Endodermal cell (in vitro differentiated cells): Measurements from ENCODE around the gene PLRG1. TPM values are rescaled to one million over a fixed set of nuclear protein-coding genes. Genes with fewer than 3 reads are reported as not detected.

Experiments
- DNase-seq: peaks from one replicate; pipeline ENCODE4 v3.0.0-alpha.2; 2017
- H3K27ac ChIP-seq: 2 replicates; pipeline ENCODE4 v1.5.1; 2013; ENCODE audit warnings: mild to moderate bottlenecking, low read depth, low read length, moderate library complexity
- H3K27me3 ChIP-seq: 2 replicates; pipeline ENCODE4 v1.6.1; 2013; ENCODE audit warnings: mild to moderate bottlenecking, low read length, moderate library complexity; ENCODE audit not compliant: insufficient read depth, control insufficient read depth, poor library complexity, severe bottlenecking
- H3K36me3 ChIP-seq: 2 replicates; pipeline ENCODE4 v1.7.0; 2013; ENCODE audit warnings: mild to moderate bottlenecking, low read length, moderate library complexity; ENCODE audit not compliant: control insufficient read depth, insufficient read depth
- H3K4me1 ChIP-seq: one replicate; pipeline ENCODE4 v1.7.0; 2013; ENCODE audit warnings: low read length; ENCODE audit not compliant: control insufficient read depth, insufficient read depth
- H3K4me3 ChIP-seq: 2 replicates; pipeline ENCODE4 v1.5.1; 2013; ENCODE audit warnings: mild to moderate bottlenecking, low read length, moderate library complexity
- H3K9ac ChIP-seq: 2 replicates; pipeline ENCODE4 v1.6.1; 2013; ENCODE audit warnings: mild to moderate bottlenecking, low read length, moderate library complexity; ENCODE audit not compliant: poor library complexity, severe bottlenecking; ENCODE audit errors: extremely low read depth
- H3K9me3 ChIP-seq: 2 replicates; pipeline ENCODE4 v1.6.1; 2013; ENCODE audit warnings: mild to moderate bottlenecking, low read length, moderate library complexity; ENCODE audit not compliant: control insufficient read depth
- H3K27ac Mint-ChIP-seq: 2 replicates; pipeline ENCODE4 v1.8.0; 2020; ENCODE audit warnings: mixed read lengths
- H3K27me3 Mint-ChIP-seq: 2 replicates; pipeline ENCODE4 v1.8.0; 2021; ENCODE audit warnings: mild to moderate bottlenecking, mixed read lengths; ENCODE audit not compliant: insufficient read depth
- H3K36me3 Mint-ChIP-seq: 2 replicates; pipeline ENCODE4 v1.8.0; 2020; ENCODE audit warnings: low read depth, mixed read lengths
- H3K4me1 Mint-ChIP-seq: 2 replicates; pipeline ENCODE4 v1.8.0; 2020; ENCODE audit warnings: mixed read lengths
- H3K4me3 Mint-ChIP-seq: 2 replicates; pipeline ENCODE4 v1.8.0; 2020; ENCODE audit warnings: mild to moderate bottlenecking, moderate library complexity, mixed read lengths
- H3K9me3 Mint-ChIP-seq: 2 replicates; pipeline ENCODE4 v1.8.0; 2020; ENCODE audit warnings: mild to moderate bottlenecking, mixed read lengths
- CTCF ChIP-seq: fragments of 200-600 bp; sonication (generic); conservative IDR thresholded peaks from 2 replicates; pipeline ENCODE4 v1.5.0; 2021; ENCODE audit warnings: antibody characterized with exemption, mild to moderate bottlenecking
- WGBS, 2 experiments: methylation state at CpG; one replicate each; pipeline versions ENCODE4 v1.1.5 to v1.1.7; 2013; ENCODE audit warnings: missing lambda C conversion rate in 2 of 2, mixed read lengths in 1 of 2; ENCODE audit not compliant: insufficient coverage in 1 of 2, insufficient read length in 1 of 2; 5-methylcytosine and 5-hydroxymethylcytosine counted together
- total RNA-seq, 2 donors: library from RNA; stranded (reverse); fragmentation: NEBNext Ultra II Directional in 1 of 2; extraction: Animal tissue kit (Norgen Biotek cat#: 25700) in 1 of 2; gene quantifications; 2 replicates in 1 of 2; 3 replicates in 1 of 2; pipeline ENCODE4 v1.2.1, GENCODE V29; 2021

PLRG1 gene
- total RNA-seq, 2 donors from 2014 or later: 132 to 235 TPM

- WGBS, 2 experiments: 95 to 96% methylated on average over 9 to 13 of the region's 13 CpGs
- H3K4me1 ChIP-seq: peaks cover 3% of the 10 kb centered on the region
- H3K9me3 ChIP-seq: no peaks in the 10 kb centered on the region
- no peaks in the 10 kb centered on the region for H3K9me3 Mint-ChIP-seq
- H3K27ac ChIP-seq: no peak overlapping the region
- H3K36me3 ChIP-seq: no peaks in the 10 kb centered on the region
- H3K4me3 Mint-ChIP-seq: no peak overlapping the region
- H3K27me3 ChIP-seq: no peaks in the 10 kb centered on the region
- H3K27ac Mint-ChIP-seq: no peak overlapping the region
- TF ChIP-seq CTCF: no peak
- DNase-seq: no peak
- no peak overlapping the region for H3K4me3 ChIP-seq
- H3K27me3 Mint-ChIP-seq: no peaks in the 10 kb centered on the region
- no peaks in the 10 kb centered on the region for H3K36me3 Mint-ChIP-seq
- H3K4me1 Mint-ChIP-seq: peaks cover 20% of the 10 kb centered on the region
- H3K9ac ChIP-seq: no peak overlapping the region
Observed at GRCh38 chr4:154586296-154587033, 36.3 kb upstream of the PLRG1 start.

GRCh38 chr4:154585369-154586018 lies 35.3 kb upstream of the PLRG1 start:
- no peaks in the 10 kb centered on the region for H3K36me3 Mint-ChIP-seq
- WGBS, 2 experiments: 94 to 97% methylated on average over 10 of the region's 10 CpGs
- no peak for TF ChIP-seq CTCF

GRCh38 chr4:154584259-154584658 lies 34.1 kb upstream of the PLRG1 start:
- DNase-seq: no peak
- H3K27me3 Mint-ChIP-seq: no peaks in the 10 kb centered on the region
- WGBS, 2 experiments: 92 to 93% methylated on average over 2 to 5 of the region's 5 CpGs
- Histone ChIP-seq H3K4me1 (peaks cover 3% of the 10 kb centered on the region), H3K27ac (no peak overlapping the region), H3K36me3 (no peaks in the 10 kb centered on the region), H3K27me3 (no peaks in the 10 kb centered on the region), H3K4me3 (no peak overlapping the region), H3K9me3 (no peaks in the 10 kb centered on the region), H3K9ac (no peak overlapping the region)
- H3K4me3 Mint-ChIP-seq: no peak overlapping the region
- no peak for TF ChIP-seq CTCF
- no peaks in the 10 kb centered on the region for H3K9me3 Mint-ChIP-seq
- H3K27ac Mint-ChIP-seq: no peak overlapping the region
- H3K36me3 Mint-ChIP-seq: no peaks in the 10 kb centered on the region
- H3K4me1 Mint-ChIP-seq: peaks cover 10% of the 10 kb centered on the region

More at GRCh38 chr4:154585369-154586018, 35.3 kb upstream of the PLRG1 start:
- no peak overlapping the region for H3K27ac Mint-ChIP-seq
- H3K27ac ChIP-seq: no peak overlapping the region
- H3K9me3 Mint-ChIP-seq: no peaks in the 10 kb centered on the region
- H3K36me3 ChIP-seq: no peaks in the 10 kb centered on the region
- no peak overlapping the region for H3K4me3 ChIP-seq
- no peak for DNase-seq
- no peaks in the 10 kb centered on the region for H3K9me3 ChIP-seq
- H3K27me3 Mint-ChIP-seq: no peaks in the 10 kb centered on the region
- peaks cover 3% of the 10 kb centered on the region for H3K4me1 ChIP-seq
- H3K4me1 Mint-ChIP-seq: peaks cover 20% of the 10 kb centered on the region
- no peak overlapping the region for H3K9ac ChIP-seq
- H3K4me3 Mint-ChIP-seq: no peak overlapping the region
- no peaks in the 10 kb centered on the region for H3K27me3 ChIP-seq
